ENCODE data around the gene MGRN1.

- no peak for TF ChIP-seq CTCF (conservative IDR thresholded peaks at IDR 0.05 in 1 of 2, IDR thresholded peaks at IDR 0.05 in 1 of 2; ENCODE audit: low read depth in 1 of 2, low read length in 2 of 2)
- no peak for TF ChIP-seq EZH2 (IDR thresholded peaks at IDR 0.05; ENCODE audit: low read length, missing control alignments)
These were observed 38.3 kb upstream of the MGRN1 start for GRCh38 chr16:4586291-4586690.

All from fibroblast of lung (primary cell).